ENCODE data around the gene AK4.

GRCh38 chr1:65213271-65214023, 65.4 kb downstream of the AK4 start:
- TF ChIP-seq CTCF (IDR thresholded peaks at IDR 0.05; ENCODE audit: low read depth, low read length, poor library complexity, severe bottlenecking), result no peak
- no peak for TF ChIP-seq EZH2phosphoT487 (IDR thresholded peaks at IDR 0.05; ENCODE audit: borderline replicate concordance, low read length)

All from DOHH2 (cell line).